ENCODE measurements around the gene SOCS6. TPM values are rescaled to one million over a fixed set of nuclear protein-coding genes. Genes with fewer than 3 reads are reported as not detected.

The SOCS6 gene
- total RNA-seq, 1 donor = 38.7 TPM

GRCh38 chr18:70332694-70333093 is 43.8 kb downstream of the SOCS6 start:
- peaks cover 61% of the 10 kb centered on the region for H3K4me1 ChIP-seq (ENCODE audit: insufficient read depth, low read length)
- H3K36me3 ChIP-seq (ENCODE audit: insufficient read depth, low read length) = peaks cover 5% of the 10 kb centered on the region
- H3K27ac ChIP-seq (ENCODE audit: low read depth, low read length) = peak overlapping the region; percentile 93
- peaks cover 29% of the 10 kb centered on the region for H3K79me2 ChIP-seq (ENCODE audit: insufficient read depth, low read length)
- H2AFZ ChIP-seq (ENCODE audit: low read length) = no peak overlapping the region
- no peaks in the 10 kb centered on the region for H3K27me3 ChIP-seq (ENCODE audit: insufficient read depth, low read length)
- no peaks in the 10 kb centered on the region for H3K9me3 ChIP-seq (ENCODE audit: low read depth, low read length)
- peak overlapping the region; percentile 20 for H3K4me2 ChIP-seq (ENCODE audit: insufficient read depth, low read length)
- no peak for DNase-seq (ENCODE audit: insufficient read length, low spot score, missing footprints)
- H3K4me3 ChIP-seq (ENCODE audit: insufficient read depth, low read length) = no peak overlapping the region
- TF ChIP-seq CTCF (IDR thresholded peaks at IDR 0.05; ENCODE audit: extremely low read depth, low read depth, low read length) = no peak
- no peaks in the 10 kb centered on the region for H4K20me1 ChIP-seq (ENCODE audit: insufficient read depth, low read length)

- no peak for TF ChIP-seq CTCF (IDR thresholded peaks at IDR 0.05; ENCODE audit: extremely low read depth, low read depth, low read length)
- no peak overlapping the region for H2AFZ ChIP-seq (ENCODE audit: low read length)
- H3K79me2 ChIP-seq (ENCODE audit: insufficient read depth, low read length) = peaks cover 23% of the 10 kb centered on the region
- H3K4me1 ChIP-seq (ENCODE audit: insufficient read depth, low read length) = peaks cover 56% of the 10 kb centered on the region
- peaks cover 5% of the 10 kb centered on the region for H3K36me3 ChIP-seq (ENCODE audit: insufficient read depth, low read length)
- H4K20me1 ChIP-seq (ENCODE audit: insufficient read depth, low read length) = no peaks in the 10 kb centered on the region
- H3K4me3 ChIP-seq (ENCODE audit: insufficient read depth, low read length) = no peak overlapping the region
- H3K27me3 ChIP-seq (ENCODE audit: insufficient read depth, low read length) = no peaks in the 10 kb centered on the region
- DNase-seq (ENCODE audit: insufficient read length, low spot score, missing footprints) = no peak
- H3K4me2 ChIP-seq (ENCODE audit: insufficient read depth, low read length) = peak overlapping the region; percentile 20
- no peaks in the 10 kb centered on the region for H3K9me3 ChIP-seq (ENCODE audit: low read depth, low read length)
- H3K27ac ChIP-seq (ENCODE audit: low read depth, low read length) = peak overlapping the region; percentile 93
Observed at GRCh38 chr18:70333316-70333715, 44.5 kb downstream of the SOCS6 start.

GRCh38 chr18:70333757-70334156 is 44.9 kb downstream of the SOCS6 start:
- no peak for TF ChIP-seq CTCF (IDR thresholded peaks at IDR 0.05; ENCODE audit: extremely low read depth, low read depth, low read length)
- no peak overlapping the region for H3K4me3 ChIP-seq (ENCODE audit: insufficient read depth, low read length)
- peak overlapping the region; percentile 20 for H3K4me2 ChIP-seq (ENCODE audit: insufficient read depth, low read length)
- no peaks in the 10 kb centered on the region for H3K27me3 ChIP-seq (ENCODE audit: insufficient read depth, low read length)
- peaks cover 7% of the 10 kb centered on the region for H3K36me3 ChIP-seq (ENCODE audit: insufficient read depth, low read length)
- H4K20me1 ChIP-seq (ENCODE audit: insufficient read depth, low read length) = no peaks in the 10 kb centered on the region
- peak; percentile 85 for DNase-seq (ENCODE audit: insufficient read length, low spot score, missing footprints)
- no peak overlapping the region for H2AFZ ChIP-seq (ENCODE audit: low read length)
- peak overlapping the region; percentile 93 for H3K27ac ChIP-seq (ENCODE audit: low read depth, low read length)
- H3K79me2 ChIP-seq (ENCODE audit: insufficient read depth, low read length) = peaks cover 20% of the 10 kb centered on the region
- H3K4me1 ChIP-seq (ENCODE audit: insufficient read depth, low read length) = peaks cover 51% of the 10 kb centered on the region
- H3K9me3 ChIP-seq (ENCODE audit: low read depth, low read length) = no peaks in the 10 kb centered on the region

- TF ChIP-seq CTCF (IDR thresholded peaks at IDR 0.05; ENCODE audit: extremely low read depth, low read depth, low read length) = no peak
- no peak overlapping the region for H3K4me2 ChIP-seq (ENCODE audit: insufficient read depth, low read length)
- peak overlapping the region; percentile 93 for H3K27ac ChIP-seq (ENCODE audit: low read depth, low read length)
- H3K27me3 ChIP-seq (ENCODE audit: insufficient read depth, low read length) = no peaks in the 10 kb centered on the region
- H4K20me1 ChIP-seq (ENCODE audit: insufficient read depth, low read length) = no peaks in the 10 kb centered on the region
- peaks cover 19% of the 10 kb centered on the region for H3K79me2 ChIP-seq (ENCODE audit: insufficient read depth, low read length)
- H3K36me3 ChIP-seq (ENCODE audit: insufficient read depth, low read length) = peaks cover 12% of the 10 kb centered on the region
- no peak for DNase-seq (ENCODE audit: insufficient read length, low spot score, missing footprints)
- no peaks in the 10 kb centered on the region for H3K9me3 ChIP-seq (ENCODE audit: low read depth, low read length)
- peaks cover 47% of the 10 kb centered on the region for H3K4me1 ChIP-seq (ENCODE audit: insufficient read depth, low read length)
- no peak overlapping the region for H3K4me3 ChIP-seq (ENCODE audit: insufficient read depth, low read length)
- no peak overlapping the region for H2AFZ ChIP-seq (ENCODE audit: low read length)
Observed at GRCh38 chr18:70334264-70334663, 45.4 kb downstream of the SOCS6 start.
